SHP77 treated with DMSO at 0.1 percent for 48 hours (cell line): ENCODE results near the gene EHHADH.
"Not testable (repeated sequence)": the region's sequence is repeated elsewhere in the genome, so short reads cannot be mapped to it uniquely, and the experiment has no call there.

Experiments
- DNase-seq: peaks from one replicate; lab custom pipeline; 2025; lab: John Stamatoyannopoulos, UW

The EHHADH gene

DNA sequence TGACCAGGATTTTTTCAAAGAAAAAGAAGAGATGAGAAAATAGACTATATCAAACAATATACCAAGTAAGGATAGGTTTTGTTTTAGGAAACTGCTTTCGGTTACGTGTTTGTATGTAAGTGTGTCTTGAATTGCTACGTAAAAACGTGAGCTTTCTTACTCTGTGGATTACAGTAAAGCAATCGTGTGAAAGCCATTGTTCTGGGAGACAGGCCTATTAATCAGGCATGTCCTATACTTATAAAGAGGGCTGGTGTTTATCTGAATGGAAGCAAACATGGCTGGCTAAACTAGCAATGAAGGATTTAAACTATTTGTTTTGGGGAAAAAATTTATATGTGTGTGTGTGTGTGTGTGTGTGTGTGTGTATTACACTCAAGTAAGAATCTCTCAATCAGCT lies 2.6 kb downstream of the EHHADH start:
- no peak for DNase-seq

DNA sequence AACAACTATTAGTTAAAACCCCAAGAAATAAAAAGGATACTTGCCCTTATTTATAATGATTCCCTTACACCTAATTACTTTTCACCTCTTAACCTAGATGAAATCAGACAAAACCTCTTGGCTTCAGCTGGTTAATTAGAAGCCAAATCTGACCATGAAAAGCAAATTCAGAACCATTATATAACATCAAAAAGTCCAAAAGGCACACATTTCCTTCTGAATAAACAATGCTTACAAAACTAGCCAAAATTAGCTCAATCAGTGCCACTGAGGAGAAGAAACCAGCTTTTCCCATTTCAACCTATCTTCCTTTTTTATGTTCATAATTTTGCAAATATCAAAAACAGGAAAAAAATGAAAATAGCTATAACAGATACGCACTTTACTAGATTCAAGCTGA lies 3.2 kb downstream of the EHHADH start:
- DNase-seq, result no peak

DNA sequence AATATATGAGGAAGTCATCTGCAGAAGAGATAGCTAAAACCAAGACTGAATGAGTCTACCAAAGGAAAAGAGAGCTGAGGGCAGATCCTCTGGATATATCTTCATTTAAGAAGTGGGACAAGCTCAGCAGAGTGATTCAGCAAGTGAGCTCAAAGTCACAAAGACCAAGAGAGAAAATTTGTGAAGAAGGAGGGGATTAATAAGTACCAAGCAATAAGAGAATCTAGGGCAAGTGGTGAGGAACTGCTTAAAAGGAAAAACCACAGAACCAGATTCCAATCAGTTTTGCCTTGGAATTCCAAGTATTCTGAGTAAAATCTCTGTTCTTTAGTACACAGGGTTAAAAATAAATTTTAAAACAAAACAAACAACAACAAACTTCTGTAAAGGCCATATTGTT lies 3.6 kb downstream of the EHHADH start:
- no peak for DNase-seq

DNA sequence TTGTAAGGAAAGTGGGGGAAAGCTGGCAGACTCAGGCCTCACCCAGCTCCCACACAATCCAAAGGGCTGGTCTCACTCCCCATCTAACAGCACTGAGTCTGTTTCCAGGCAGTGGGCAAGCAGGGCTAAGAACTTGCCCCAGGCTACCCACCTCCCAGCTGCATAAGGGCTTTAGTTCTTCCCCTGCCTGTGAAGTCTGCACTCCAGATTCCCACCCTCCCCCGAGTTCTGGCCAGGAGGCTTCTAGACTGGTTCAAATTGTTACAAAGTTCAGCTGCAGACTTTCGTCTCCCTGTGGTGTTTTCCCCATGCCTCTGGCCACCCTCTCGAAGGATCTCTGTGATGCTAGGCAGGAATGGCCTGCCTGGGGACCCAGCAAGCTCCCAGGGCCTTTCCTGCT lies 11.2 kb downstream of the EHHADH start:
- no peak for DNase-seq

DNA sequence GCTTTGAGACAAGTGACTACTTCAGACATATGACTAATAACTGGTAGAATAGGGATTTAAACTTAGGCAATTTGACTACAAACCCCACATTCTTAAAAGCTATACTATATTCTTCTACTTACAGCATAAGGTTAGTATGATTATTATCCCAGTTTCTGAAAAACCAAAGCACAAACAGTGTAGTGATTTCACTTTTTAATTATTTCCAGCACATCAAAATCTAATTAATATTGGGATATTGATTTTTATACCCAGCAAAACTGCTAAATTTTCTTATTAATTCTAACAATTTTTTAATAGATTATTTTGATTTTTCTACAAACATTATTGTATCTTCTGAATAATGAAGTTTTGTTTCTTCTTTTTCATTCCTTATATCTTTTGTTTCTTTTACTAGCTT lies 16.9 kb downstream of the EHHADH start:
- no peak for DNase-seq

DNA sequence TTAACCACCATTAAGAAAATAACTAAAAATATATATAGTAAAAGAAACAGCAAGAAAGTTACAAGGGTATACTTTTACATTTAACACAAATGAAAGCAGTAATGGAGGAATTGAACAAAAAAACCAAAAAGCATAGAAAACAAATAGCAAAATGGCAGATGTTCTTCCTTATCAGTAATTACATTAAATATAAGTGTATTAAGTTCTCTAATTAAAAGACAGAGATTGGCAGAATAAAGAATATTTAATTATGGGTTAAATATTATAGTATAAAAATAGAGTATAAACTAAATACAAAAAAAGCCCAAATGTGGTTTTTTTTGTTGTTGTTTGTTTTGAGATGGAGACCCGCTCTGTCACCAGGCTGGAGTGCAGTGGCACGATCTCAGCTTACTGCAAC lies 20.5 kb downstream of the EHHADH start:
- no peak for DNase-seq

DNA sequence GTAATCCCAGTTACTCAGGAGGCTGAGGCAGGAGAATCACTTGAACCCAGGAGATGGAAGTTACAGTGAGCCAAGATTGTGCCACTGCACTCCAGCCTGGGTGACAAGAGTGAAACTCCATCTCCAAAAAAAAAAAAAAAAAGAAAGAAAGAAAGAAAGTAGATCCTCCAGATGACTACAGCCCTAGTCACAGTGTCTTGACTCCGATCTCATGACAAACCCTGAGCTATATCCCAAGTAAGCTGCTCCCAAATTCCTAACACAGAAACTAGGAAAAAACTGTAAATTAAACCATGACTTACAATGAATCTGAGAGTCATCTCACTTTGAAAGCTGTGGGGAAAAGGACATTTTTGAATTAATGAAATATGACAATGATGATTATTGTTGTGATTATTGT lies 27.3 kb downstream of the EHHADH start:
- not testable (repeated sequence) for DNase-seq

DNA sequence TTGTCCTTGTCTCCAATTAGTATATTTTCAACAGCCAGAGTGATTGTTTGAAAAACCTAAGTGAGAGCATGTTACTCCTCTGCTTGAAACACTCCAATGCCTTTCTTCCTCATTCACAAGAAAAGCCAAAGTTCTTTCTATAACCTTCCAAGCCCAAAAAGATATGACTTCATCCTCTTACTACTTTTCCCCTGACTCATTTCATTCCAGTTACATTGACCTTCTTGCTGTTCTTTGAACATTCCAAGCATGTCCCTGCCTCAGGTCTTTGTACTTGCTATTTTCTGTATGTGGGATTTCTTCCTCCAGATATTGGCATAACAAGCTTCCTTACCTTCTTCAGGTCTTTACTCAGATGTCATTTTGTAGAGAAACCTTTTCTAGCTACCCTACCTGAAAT lies 28.3 kb downstream of the EHHADH start:
- DNase-seq, result no peak

DNA sequence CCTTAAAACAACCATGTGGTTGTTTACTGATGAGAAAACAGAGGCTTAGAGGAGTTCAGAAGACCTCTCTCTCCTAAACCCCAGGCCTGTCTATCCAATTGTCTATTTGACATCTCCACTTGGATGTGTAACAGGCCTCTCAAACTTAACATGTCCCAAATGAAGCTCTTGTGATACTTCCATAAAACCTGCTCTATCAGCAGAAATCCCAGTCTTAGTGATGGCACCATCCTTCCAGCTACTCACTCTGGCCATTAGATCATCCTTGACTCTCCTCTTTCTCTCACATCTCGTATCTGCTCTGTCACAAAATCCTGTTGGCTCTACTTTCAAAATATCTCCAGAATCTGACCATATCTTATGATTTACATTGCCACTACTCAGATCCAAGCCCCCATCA lies 28.8 kb downstream of the EHHADH start:
- DNase-seq, result no peak

DNA sequence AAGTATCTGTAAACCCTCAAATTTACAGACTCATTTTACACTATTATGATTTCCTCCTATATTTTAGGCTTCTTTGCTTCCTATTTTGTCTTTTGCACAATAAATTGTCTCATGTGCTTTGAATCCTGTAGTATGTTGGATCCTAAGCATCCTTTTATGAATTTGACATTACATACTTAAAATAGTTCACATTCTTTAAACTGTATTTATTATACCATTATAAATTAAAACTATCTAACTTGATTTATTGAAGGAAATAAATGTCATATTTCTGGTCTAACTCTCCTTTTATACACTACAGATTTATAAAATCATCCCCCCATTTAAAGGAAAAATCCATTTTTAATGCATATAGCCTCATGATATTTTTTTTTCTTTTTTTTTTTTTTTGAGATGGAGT lies 32.6 kb downstream of the EHHADH start:
- DNase-seq, result no peak

DNA sequence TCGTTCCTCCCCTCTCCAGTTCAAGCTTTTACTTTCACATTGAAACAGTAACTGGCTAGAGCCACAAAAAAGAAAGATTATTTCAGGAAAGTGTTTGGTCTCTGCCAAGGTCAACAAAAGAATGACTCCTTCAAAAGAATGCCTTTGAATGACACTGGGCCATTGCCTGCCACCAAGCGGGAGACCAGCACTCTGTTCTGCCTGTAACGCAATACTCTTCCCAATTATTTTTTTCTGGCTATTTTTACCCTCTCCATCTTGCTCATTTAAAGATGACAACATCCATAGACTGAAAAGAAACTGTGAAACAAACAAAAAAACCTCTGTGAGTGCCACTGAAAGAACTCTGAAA lies 37.3 kb downstream of the EHHADH start:
- no peak for DNase-seq

DNA sequence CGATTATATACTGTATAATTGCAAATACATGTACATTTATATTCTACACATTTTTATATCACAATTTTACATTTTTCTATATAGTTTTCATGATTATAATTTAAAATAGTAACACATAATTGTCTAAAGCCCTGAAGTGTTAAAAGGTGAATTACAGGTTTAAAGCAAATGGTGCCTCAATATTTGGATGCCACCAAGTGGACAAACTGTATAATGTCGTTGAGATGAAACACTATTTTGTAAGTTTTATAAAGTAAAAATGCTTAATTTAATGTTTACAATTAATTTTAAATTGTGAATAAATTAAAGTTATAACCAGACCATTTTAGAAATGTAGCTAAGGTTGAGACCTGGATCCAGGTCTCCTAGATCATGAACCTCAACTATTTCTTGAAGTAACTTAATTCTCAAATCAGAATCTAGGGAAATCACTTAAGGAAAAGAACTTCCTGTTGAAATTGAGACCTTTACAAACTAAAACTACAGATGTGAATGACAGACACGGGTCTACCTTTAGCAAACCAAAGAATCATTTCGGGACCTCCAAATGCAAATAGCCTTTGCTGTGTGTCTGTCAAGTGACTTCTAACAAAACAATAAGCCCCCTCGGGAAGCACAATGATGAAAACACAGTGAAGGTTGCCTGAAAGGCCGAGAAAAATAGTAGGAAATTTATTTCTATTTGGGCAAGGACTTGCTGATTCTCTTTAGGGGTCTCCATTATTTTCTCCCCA lies 37.8 kb downstream of the EHHADH start:
- DNase-seq, result no peak

DNA sequence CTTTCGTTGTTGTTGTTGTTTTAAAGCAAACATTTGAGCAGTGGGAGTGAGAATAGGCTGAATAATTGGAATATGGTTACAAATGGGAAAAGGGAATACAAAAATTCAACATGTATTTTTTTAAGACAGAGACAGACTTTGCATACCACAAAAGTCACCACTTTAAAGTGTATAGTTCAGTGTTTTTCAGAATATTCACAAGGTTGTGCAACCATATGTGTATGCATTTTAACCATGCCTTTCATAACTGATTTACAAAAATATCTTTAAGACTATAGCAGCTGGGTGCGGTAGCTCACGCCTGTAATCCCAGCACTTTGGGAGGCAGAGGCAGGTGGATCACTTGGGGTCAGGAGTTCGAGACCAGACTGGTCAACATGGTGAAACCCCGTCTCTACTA lies 41.3 kb downstream of the EHHADH start:
- DNase-seq, result no peak

DNA sequence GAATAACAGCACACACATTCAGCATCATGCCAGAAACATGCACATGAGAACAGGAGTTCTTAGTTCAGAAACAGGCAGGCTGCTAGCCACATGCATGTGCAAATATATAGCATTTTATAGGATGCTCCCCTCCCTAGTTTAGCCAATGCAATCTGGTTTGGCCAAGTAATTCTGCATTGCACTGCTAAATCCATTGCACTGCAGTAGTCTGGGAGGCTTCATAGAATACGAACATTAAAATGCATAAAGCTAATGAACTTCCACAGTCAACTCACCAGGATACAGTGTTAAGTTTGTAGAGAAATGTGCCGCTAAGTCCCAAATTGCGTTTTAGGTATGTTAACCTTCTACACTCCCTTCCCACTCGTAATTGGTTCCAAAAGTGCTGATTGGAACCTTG lies 41.8 kb downstream of the EHHADH start:
- no peak for DNase-seq

DNA sequence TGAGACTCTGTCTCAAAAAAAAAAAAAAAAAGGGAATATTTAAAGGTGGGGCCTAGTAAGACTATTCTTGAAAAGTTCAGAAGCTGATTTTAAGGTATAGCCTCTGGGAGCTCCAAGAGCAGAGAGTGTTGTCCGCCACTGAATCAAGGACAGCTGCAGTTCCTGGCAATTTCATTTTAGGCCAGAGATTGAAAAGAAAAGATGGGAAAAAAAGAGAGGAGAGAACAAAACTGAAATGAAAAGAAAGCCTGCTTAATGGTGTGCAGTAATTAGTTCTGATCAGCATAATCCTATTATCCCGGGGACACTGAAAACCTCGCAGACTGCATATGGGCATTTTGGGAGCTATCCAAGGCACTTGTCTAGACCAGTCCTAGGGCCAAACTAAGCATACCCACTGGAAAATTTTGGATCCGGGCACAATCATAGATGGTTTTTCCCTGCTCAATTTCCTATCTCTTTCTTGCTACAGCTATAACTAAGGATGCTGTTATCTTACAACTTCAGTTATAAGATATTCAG lies 43.2 kb downstream of the EHHADH start:
- no peak for DNase-seq

DNA sequence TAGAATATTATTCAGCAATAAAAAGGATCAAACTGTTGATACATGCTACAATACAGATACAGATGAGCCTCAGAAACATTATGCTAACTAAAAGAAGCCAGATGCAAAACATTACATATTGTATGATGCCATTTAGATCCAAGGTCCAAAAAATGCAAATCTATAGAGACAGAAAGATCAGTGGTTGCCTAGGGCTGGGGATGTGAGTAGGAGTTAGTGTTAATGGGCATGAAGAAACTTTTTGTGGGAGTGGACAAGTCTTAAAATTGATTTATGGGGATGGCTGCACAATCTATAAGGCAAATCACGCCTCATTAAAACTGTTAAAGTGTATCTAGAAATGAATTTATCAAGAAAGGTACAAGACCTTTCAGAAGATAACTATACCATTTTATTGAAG lies 45.0 kb downstream of the EHHADH start:
- no peak for DNase-seq

DNA sequence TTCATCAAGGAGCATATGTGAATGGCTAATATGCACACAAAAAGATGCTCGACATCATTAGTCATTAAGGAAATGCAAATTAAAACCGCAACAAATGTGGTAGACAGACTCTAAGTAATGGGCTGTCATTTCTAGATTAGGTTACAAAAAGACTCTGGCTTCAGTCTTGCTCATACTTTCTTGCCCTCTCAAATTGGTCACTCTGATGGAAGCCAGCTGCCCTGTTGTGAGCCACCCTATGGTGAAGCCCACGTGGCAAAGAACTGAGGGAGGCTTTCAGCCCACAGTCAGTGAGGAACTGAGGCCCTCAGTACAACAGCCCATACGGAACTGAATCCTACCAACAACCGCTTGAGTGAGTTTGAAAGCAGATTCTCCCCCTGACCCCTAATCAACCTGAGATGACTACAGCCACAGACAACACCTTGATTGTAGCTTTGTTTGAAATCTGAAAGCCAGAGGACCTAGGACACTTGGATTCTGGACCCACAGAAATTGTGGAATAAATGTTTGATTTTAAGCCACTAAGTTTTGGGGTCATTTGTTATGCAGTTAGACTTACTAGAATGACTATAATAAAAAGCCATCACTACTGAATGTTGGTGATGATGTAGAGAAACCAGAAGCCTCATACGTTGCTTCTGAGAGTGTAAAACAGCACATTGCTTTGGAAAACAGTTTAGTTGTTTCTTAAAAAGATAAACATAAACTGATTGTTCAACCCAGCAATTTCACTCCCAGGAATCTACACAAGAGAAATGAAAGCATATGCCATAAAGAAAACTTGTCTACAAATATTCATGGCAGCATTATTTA lies 45.7 kb downstream of the EHHADH start:
- no peak for DNase-seq

DNA sequence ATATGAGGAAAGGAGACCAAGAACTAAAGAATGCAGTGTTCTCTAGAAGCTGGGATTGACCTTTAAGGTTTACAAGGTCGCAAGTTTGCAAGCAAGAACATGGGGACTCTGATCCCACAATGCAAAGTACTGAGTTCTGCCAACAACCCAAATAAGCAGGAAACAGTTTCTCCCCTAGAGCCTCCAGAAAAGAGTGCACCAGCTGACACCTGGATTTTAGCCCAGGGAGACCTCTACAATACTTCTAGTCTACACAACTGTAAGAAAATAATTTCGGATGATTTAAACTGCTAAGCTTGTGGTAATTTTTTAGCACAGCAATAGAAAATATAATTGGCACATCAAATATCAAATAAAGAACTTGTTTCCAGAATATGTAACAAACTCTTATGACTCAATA lies 46.4 kb downstream of the EHHADH start:
- DNase-seq, result no peak

DNA sequence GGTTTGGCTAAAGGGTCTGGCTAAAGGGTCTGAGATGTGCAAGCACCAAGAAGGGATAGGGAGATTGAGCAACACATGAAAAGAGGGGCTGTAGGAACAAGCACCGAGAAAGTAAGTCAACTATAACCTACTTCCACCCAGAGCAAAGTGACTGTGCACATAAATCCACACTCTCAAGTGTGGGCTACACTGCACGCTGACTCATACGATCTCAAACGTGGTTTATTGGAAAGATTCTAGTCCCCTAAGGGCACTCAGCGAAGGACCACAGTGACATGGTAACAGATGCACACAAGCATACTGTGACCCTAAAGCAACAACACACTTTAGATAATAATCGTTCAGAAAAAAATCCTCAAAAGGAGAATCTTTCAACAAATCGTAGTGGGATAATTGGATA lies 48.0 kb downstream of the EHHADH start:
- no peak for DNase-seq

DNA sequence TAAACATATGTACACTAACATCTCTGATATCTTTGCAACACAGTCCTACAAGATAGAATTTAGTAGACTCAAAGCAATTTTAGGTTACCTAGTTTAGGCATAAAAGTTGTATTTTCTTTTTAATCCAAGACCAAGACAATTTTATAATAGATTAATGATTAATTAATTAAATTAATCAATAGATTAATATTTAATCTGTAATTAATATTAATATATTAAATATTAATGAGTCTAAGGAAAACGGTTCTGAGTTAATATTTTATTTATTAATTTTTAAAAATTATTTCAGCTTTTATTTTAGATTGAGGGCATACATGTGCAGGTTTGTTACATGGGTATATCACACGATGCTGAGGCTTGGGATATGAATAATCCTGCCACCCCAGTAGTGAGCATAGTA lies 49.0 kb downstream of the EHHADH start:
- no peak for DNase-seq

DNA sequence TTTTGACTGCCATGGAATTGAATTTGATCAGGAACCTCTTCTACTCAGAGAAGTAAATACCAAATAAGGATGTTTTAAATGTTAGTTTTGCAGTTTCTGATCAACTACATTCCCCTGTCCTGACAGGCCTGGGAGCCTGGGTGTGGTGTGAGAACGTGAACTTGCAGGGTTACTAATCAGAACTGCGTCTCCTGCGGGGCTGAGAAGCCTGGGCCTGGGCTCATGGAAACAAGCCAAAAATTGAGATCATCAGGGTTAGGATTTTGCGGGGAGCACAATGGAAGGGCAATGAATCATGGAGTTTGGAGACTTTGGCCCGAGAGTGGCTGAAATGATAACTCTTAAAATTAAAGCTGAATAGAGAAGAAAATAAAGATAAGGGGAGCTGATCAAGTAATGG lies 53.2 kb downstream of the EHHADH start:
- no peak for DNase-seq

DNA sequence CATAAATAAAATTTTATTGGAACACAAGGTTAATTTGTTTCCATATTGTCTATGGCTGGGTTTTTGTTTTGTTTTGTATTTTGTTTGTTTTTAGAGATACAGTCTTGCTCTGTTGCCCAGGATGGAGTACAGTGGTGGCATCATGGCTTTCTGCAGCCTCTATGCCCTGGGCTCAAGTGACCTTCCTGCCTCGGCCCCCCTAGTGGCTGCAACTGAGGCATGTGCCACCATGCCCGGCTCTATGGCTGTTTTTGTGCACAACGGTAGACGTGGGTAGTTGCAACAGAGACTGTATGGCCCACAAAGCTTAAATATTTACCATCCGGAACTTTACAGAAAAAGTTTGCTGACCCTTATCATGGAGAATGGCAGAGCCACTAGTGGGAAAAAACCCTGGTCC lies 54.2 kb downstream of the EHHADH start:
- DNase-seq, result no peak

DNA sequence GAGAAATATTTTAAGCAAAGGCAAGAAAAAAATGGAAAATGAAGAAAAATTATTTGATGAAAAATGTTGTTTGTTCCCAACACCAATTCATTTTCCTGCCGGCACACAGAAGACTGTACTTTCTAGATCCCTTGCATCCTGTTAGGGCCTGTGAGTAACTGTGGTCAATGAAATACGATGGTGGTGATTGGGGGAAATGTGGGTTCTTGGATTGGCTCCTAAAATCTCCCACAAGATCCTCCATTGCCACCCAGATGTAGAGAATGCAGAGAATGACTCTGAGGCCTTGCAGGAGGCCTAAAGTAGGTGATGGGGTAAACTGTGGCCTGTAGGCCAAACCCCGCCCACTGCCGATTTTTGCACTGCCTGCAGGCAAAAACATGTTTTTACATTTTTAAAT lies 54.6 kb downstream of the EHHADH start:
- DNase-seq, result no peak

DNA sequence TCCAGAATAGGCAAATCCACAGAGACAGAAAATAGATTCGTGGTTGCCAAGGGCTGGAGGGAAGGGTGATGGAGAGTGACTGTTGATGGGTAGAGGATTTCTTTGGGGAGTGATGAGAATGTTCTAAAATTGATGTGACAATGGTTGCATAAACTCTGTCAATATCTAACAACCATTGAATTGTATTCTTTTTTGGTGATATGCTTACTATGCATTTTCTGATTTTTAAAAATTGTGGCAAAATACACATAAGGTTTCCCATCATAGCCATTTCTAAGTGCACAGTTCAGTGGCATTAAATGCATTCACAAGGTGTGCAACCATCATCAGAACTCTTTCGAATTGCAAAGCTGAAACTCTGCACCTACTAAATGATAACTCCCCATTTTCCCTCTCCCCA lies 56.8 kb downstream of the EHHADH start:
- no peak for DNase-seq
